Testis (tissue), 3 donors: ENCODE data around the gene GRK4. TPM values are rescaled to one million over a fixed set of nuclear protein-coding genes. Genes with fewer than 3 reads are reported as not detected.

Source experiments
- DNase-seq: peaks from one replicate; pipeline ENCODE4 v3.0.0-alpha.2; 2019
- H3K27ac ChIP-seq, 2 donors: fragments of 200-600 bp; sonication (generic); one replicate each; pipeline ENCODE4 v1.5.1; 2019
- H3K27me3 ChIP-seq: fragments of 200-600 bp; sonication (generic); one replicate; pipeline ENCODE4 v1.5.1; 2019
- H3K36me3 ChIP-seq: fragments of 200-600 bp; sonication (generic); one replicate; pipeline ENCODE4 v1.5.1; 2017; ENCODE audit warnings: low read depth; ENCODE audit errors: missing control alignments
- H3K4me1 ChIP-seq: fragments of 200-600 bp; sonication (generic); one replicate; pipeline ENCODE4 v1.5.1; 2019
- H3K4me3 ChIP-seq, 2 donors: fragments of 200-600 bp; sonication (generic); one replicate each; pipeline ENCODE4 v1.5.1; 2017 to 2019
- H3K9me3 ChIP-seq: fragments of 200-600 bp; sonication (generic); one replicate; pipeline ENCODE4 v1.5.1; 2017
- POLR2A ChIP-seq: fragments of 450-650 bp; IDR thresholded peaks from one replicate; pipeline ENCODE4 v1.6.1; 2017; ENCODE audit warnings: antibody characterized with exemption, mild to moderate bottlenecking, moderate library complexity
- WGBS, 2 donors: methylation state at CpG; one replicate each; pipeline ENCODE4 v1.1.5; 2018; 5-methylcytosine and 5-hydroxymethylcytosine counted together
- intact Hi-C: fragments of 100-400 bp; cut with DNase I; formaldehyde crosslinking; loops from one replicate; pipeline ENCODE4 v1.15.1; 2023; ENCODE audit warnings: low total_unique reads
- polyA plus RNA-seq: library from polyadenylated mRNA; stranded (reverse); fragments of 350-450 nt; fragmentation: Illumina TruSeq; extraction: RNeasy Lipid Tissue Mini Kit (QIAGEN cat#74804); gene quantifications from one replicate; pipeline ENCODE4 v1.2.3, GENCODE V29; 2014; ENCODE audit warnings: low read depth, low replicate concordance; ENCODE audit not compliant: insufficient read depth
- total RNA-seq, 2 donors: library from RNA; depleted of rRNA; stranded (reverse); fragments of >200 nt; gene quantifications; one replicate each; pipeline ENCODE4 v1.2.3, GENCODE V29; 2016
- TF ChIP-seq, protein P1 (sequence below), 3 experiments: fragments of 450-650 bp in 2 of 3; fragments of 200-600 bp in 1 of 3; sonication (generic) in 1 of 3; IDR thresholded peaks; one replicate each; pipeline ENCODE4 v1.5.1; 2016 to 2019; ENCODE audit warnings: antibody characterized with exemption in 3 of 3, mild to moderate bottlenecking in 2 of 3, moderate library complexity in 1 of 3

The GRK4 gene
- total and polyA plus RNA-seq, 3 donors from 2014 or later, result 33.8 to 106 (median 73.0) TPM

- WGBS, 2 donors, result 42 to 78% methylated on average over 13 to 28 of the region's 28 CpGs
- no peak for DNase-seq
- intact Hi-C loops, result loop anchor here (10.0 kb wide), 1 partner anchor 276 kb away; no protein-coding TSS in a partner anchor
These were observed 77.3 kb downstream of the GRK4 start for GRCh38 chr4:3040452-3041191.

DNA sequence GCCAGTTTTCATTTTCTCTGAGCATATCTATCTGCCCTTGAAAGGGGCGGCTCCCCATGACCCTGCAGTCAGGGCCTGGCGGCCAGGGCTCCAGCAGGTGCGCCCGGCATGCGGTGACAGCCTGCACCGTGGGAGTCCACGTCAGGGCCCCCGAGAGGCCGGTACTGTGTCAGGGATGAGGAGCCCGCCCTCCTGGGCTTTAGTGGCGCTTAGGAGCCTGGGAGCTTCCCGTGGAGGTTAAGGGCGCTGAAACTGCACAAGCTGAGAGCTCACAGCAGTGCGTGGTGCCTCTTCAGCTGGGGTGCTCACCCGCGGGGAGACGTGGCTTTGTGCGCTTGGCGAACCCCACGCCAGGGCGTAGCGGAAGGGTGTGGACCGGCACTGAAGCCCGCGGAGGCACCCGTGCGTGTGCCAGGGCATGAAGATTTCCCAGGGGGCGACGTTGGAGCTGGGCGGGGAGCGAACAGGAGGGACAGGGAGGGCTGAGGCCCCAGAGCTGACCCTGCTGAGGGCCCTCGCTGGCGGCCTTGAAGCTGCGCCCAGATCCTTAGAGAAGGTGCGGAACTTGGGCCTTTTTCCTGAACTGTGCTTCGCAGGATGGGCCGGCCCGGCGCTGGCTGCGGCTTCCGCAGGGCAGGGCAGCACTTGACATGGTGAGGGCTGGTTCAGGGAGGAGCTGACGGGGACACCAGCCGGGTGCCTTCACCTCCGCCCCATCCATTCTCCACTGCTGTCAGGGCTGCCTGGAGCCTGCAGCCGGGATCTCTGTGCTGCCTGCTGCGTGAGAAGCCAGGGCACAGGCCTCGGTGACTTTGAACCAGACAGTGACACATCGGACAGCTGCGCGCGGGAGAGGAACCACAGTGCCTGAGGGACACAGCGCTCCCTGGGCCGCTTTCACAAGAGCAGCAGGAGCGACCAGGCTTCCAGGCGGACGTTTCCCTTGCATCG lies 78.1 kb downstream of the GRK4 start:
- H3K36me3 ChIP-seq, result no peaks in the 10 kb centered on the region
- peak; percentile 62 for DNase-seq
- TF ChIP-seq, protein P1, sequence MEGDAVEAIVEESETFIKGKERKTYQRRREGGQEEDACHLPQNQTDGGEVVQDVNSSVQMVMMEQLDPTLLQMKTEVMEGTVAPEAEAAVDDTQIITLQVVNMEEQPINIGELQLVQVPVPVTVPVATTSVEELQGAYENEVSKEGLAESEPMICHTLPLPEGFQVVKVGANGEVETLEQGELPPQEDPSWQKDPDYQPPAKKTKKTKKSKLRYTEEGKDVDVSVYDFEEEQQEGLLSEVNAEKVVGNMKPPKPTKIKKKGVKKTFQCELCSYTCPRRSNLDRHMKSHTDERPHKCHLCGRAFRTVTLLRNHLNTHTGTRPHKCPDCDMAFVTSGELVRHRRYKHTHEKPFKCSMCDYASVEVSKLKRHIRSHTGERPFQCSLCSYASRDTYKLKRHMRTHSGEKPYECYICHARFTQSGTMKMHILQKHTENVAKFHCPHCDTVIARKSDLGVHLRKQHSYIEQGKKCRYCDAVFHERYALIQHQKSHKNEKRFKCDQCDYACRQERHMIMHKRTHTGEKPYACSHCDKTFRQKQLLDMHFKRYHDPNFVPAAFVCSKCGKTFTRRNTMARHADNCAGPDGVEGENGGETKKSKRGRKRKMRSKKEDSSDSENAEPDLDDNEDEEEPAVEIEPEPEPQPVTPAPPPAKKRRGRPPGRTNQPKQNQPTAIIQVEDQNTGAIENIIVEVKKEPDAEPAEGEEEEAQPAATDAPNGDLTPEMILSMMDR (IDR thresholded peaks at IDR 0.05), result no peak
- no peak for TF ChIP-seq POLR2A
- 17 to 27% methylated on average over 34 to 54 of the region's 57 CpGs for WGBS, 2 donors
- H3K27ac ChIP-seq, result peak overlapping the region in 1 of 2 donors; percentile 76
- peaks cover 5% of the 10 kb centered on the region for H3K4me1 ChIP-seq
- intact Hi-C loops, result loop anchor here (10.0 kb wide), 1 partner anchor 277 kb away; no protein-coding TSS in a partner anchor
- H3K9me3 ChIP-seq, result no peaks in the 10 kb centered on the region
- no peaks in the 10 kb centered on the region for H3K27me3 ChIP-seq
- peak overlapping the region; percentile 48 to 57 for H3K4me3 ChIP-seq

More at GRCh38 chr4:3040452-3041191, 77.3 kb downstream of the GRK4 start:
- Histone ChIP-seq H3K9me3 (no peaks in the 10 kb centered on the region), H3K27me3 (no peaks in the 10 kb centered on the region), H3K4me1 (peaks cover 5% of the 10 kb centered on the region), H3K36me3 (no peaks in the 10 kb centered on the region), H3K4me3 (peak overlapping the region in 1 of 2 donors; percentile 57), H3K27ac (no peak overlapping the region)
- TF ChIP-seq POLR2A, result no peak
- TF ChIP-seq, protein P1 (IDR thresholded peaks at IDR 0.05), result no peak

- Histone ChIP-seq H3K36me3 (no peaks in the 10 kb centered on the region), H3K27ac (peak overlapping the region in 1 of 2 donors; percentile 76), H3K4me1 (peaks cover 5% of the 10 kb centered on the region), H3K27me3 (no peaks in the 10 kb centered on the region), H3K4me3 (peak overlapping the region; percentile 48 to 57), H3K9me3 (no peaks in the 10 kb centered on the region)
- intact Hi-C loops, result loop anchor here (10.0 kb wide), 1 partner anchor 277 kb away; no protein-coding TSS in a partner anchor
- TF ChIP-seq POLR2A, result no peak
- TF ChIP-seq, protein P1 (IDR thresholded peaks at IDR 0.05), result no peak
- 34 to 51% methylated on average over 10 of the region's 10 CpGs for WGBS, 2 donors
- DNase-seq, result no peak
These were observed 78.9 kb downstream of the GRK4 start for GRCh38 chr4:3042226-3042625.

GRCh38 chr4:3043282-3044020 lies 80.1 kb downstream of the GRK4 start:
- H3K36me3 ChIP-seq, result no peaks in the 10 kb centered on the region
- intact Hi-C loops, result loop anchor here (10.0 kb wide), 1 partner anchor 279 kb away; no protein-coding TSS in a partner anchor
- WGBS, 2 donors, result 84 to 88% methylated on average over 11 of the region's 11 CpGs
- H3K27me3 ChIP-seq, result no peaks in the 10 kb centered on the region
- TF ChIP-seq, protein P1 (IDR thresholded peaks at IDR 0.05), result no peak
- no peak for TF ChIP-seq POLR2A
- no peak overlapping the region for H3K27ac ChIP-seq
- DNase-seq, result no peak
- peaks cover 5% of the 10 kb centered on the region for H3K4me1 ChIP-seq
- no peak overlapping the region for H3K4me3 ChIP-seq
- no peaks in the 10 kb centered on the region for H3K9me3 ChIP-seq
